Measurements from ENCODE around the gene LARGE1. TPM values are rescaled to one million over a fixed set of nuclear protein-coding genes. Genes with fewer than 3 reads are reported as not detected.

The LARGE1 gene
- total and polyA plus RNA-seq, 2 of the 4 experiments (the other 2 are of a cell fraction), result 6.2 to 12.4 TPM

GRCh38 chr22:33891455-33891854 lies 28.8 kb downstream of the LARGE1 start:
- no peaks in the 10 kb centered on the region for H4K20me1 ChIP-seq (ENCODE audit: insufficient read depth, low read length)
- H4K8ac ChIP-seq (ENCODE audit: low read depth in 2 of 2, low read length in 2 of 2), result no peak overlapping the region
- H3K4ac ChIP-seq (ENCODE audit: low read depth, low read length), result no peak overlapping the region
- no peak overlapping the region for H3K27ac ChIP-seq (ENCODE audit: insufficient read depth, low read length)
- no peak overlapping the region for H3K23ac ChIP-seq (ENCODE audit: low read depth, low read length)
- no TSS peak for BruUV-seq (replicated peaks)
- H3K56ac ChIP-seq (ENCODE audit: extremely low read depth, insufficient read depth, low read length), result no peak overlapping the region
- no peak overlapping the region for H2AK5ac ChIP-seq (ENCODE audit: low read depth, low read length)
- DNase-seq (no peak), ATAC-seq (ENCODE audit: low read depth) (no peak)
- H2AFZ ChIP-seq (replicated peaks; ENCODE audit: low read length, poor library complexity), result no peak overlapping the region
- H3K36me3 ChIP-seq (ENCODE audit: control insufficient read depth, insufficient read depth, low read length), result no peaks in the 10 kb centered on the region
- H4K91ac ChIP-seq (ENCODE audit: insufficient read depth, low read depth, low read length), result no peak overlapping the region
- H3K4me2 ChIP-seq (ENCODE audit: low read depth, low read length), result no peak overlapping the region
- H3K9me1 ChIP-seq (ENCODE audit: insufficient read depth, low read length), result peaks cover 4% of the 10 kb centered on the region; the same call in 1 of the 2 replicates
- ChIA-PET CTCF (no interaction called here), POLR2A (ENCODE audit: unreplicated experiment) (no interaction called here)
- intact Hi-C loops (cut with micrococcal nuclease) (no loop called here), in situ Hi-C loops (cut with MboI; ENCODE audit: low sequenced_read_pairs) (no loop called here), dilution Hi-C loops (cut with HindIII; ENCODE audit: low sequenced_read_pairs, unreplicated experiment) (no loop called here)
- no peak for TF ChIP-seq POLR2A (IDR thresholded peaks at IDR 0.05; ENCODE audit: low read depth, low read length)
- no peak for TF ChIP-seq MAFK (IDR thresholded peaks at IDR 0.05; ENCODE audit: low read depth, low read length)
- TF ChIP-seq RCOR1 (IDR thresholded peaks at IDR 0.05; ENCODE audit: insufficient replicate concordance, low read length), result no peak
- TF ChIP-seq BHLHE40 (IDR thresholded peaks at IDR 0.05; ENCODE audit: low read depth, low read length), result no peak
- TF ChIP-seq RAD21 (IDR thresholded peaks at IDR 0.05; ENCODE audit: low read length), result no peak
- no peak for TF ChIP-seq NFE2L2 (IDR thresholded peaks at IDR 0.05; ENCODE audit: low read depth, low read length)
- no peak for TF ChIP-seq CHD1 (IDR thresholded peaks at IDR 0.05; ENCODE audit: low read depth, low read length)
- no peak for TF ChIP-seq MAZ (IDR thresholded peaks at IDR 0.05; ENCODE audit: borderline replicate concordance, low read depth, low read length)
- no peak for TF ChIP-seq MXI1 (IDR thresholded peaks at IDR 0.05; ENCODE audit: borderline replicate concordance, low read depth, low read length)
- TF ChIP-seq CEBPB (IDR thresholded peaks at IDR 0.05; ENCODE audit: low read depth, low read length), result no peak
- no peak for TF ChIP-seq USF2 (IDR thresholded peaks at IDR 0.05; ENCODE audit: low read depth, low read length)
- TF ChIP-seq RFX5 (IDR thresholded peaks at IDR 0.05; ENCODE audit: low read depth, low read length), result no peak
- no peak for TF ChIP-seq ELK1 (IDR thresholded peaks at IDR 0.05; ENCODE audit: borderline replicate concordance, low read depth, low read length)
- no peak for TF ChIP-seq CTCF (conservative IDR thresholded peaks at IDR 0.05; ENCODE audit: low read depth, low read length)
- TF ChIP-seq SMC3 (IDR thresholded peaks at IDR 0.05; ENCODE audit: low read depth, low read length), result no peak
- H3K4me3 ChIP-seq (ENCODE audit: insufficient read depth, low read depth, low read length), result no peak overlapping the region
- H2BK5ac ChIP-seq (ENCODE audit: low read depth, low read length, poor library complexity, severe bottlenecking), result no peak overlapping the region
- H3K14ac ChIP-seq (replicated peaks; ENCODE audit: low read depth, low read length), result no peak overlapping the region
- H3K79me1 ChIP-seq (ENCODE audit: low read depth in 1 of 2, low read length in 2 of 2), result peaks cover 16 to 31% of the 10 kb centered on the region in 2 experiments
- H2BK15ac ChIP-seq (ENCODE audit: low read depth, low read length), result no peak overlapping the region
- no CpG with 5 or more reads among the region's 5 CpGs for WGBS, 2 experiments (ENCODE audit: extremely low coverage in 2 of 2, insufficient read length in 1 of 2)
- peaks cover 2% of the 10 kb centered on the region; the same call in 1 of the 2 replicates for H3K9me3 ChIP-seq (ENCODE audit: control insufficient read depth, insufficient read depth, low read length)
- H3K4me1 ChIP-seq (ENCODE audit: control insufficient read depth, insufficient read depth, low read length), result peaks cover 2% of the 10 kb centered on the region; the same call in 1 of the 2 replicates
- no peak overlapping the region for H3K9ac ChIP-seq (ENCODE audit: low read depth, low read length)
- no peak overlapping the region for H4K5ac ChIP-seq (ENCODE audit: low read depth, low read length)
- no peaks in the 10 kb centered on the region for H3K27me3 ChIP-seq (ENCODE audit: control insufficient read depth, insufficient read depth, low read length)
- no peak overlapping the region for H3K18ac ChIP-seq (ENCODE audit: low read depth, low read length)
- H2BK20ac ChIP-seq (ENCODE audit: low read depth, low read length), result no peak overlapping the region
- H2BK120ac ChIP-seq (ENCODE audit: low read depth, low read length), result no peak overlapping the region
- H2AK9ac ChIP-seq (replicated peaks; ENCODE audit: low read depth, low read length, poor library complexity), result no peak overlapping the region

Measured in IMR-90 (cell line).